Ovary (tissue), 9 donors: Measurements from ENCODE around the gene TM4SF4. TPM values are rescaled to one million over a fixed set of nuclear protein-coding genes. Genes with fewer than 3 reads are reported as not detected.

Experiments used
- DNase-seq, 5 donors: peaks; one replicate each; pipeline ENCODE4 v3.0.0-alpha.2; 2019 to 2020
- H3K27ac ChIP-seq, 2 donors: fragments of 200-600 bp; one replicate each; pipeline versions ENCODE4 v1.5.1 to v1.8.0; 2019 to 2022
- H3K27me3 ChIP-seq: fragments of 200-600 bp; one replicate; pipeline ENCODE4 v1.8.0; 2022
- H3K36me3 ChIP-seq: fragments of 200-600 bp; sonication (generic); one replicate; pipeline ENCODE4 v1.5.1; 2019
- H3K4me1 ChIP-seq: one replicate; pipeline ENCODE4 v1.8.1; 2013; ENCODE audit warnings: mild to moderate bottlenecking, moderate library complexity; ENCODE audit not compliant: insufficient read depth
- H3K4me3 ChIP-seq: fragments of 200-600 bp; sonication (generic); one replicate; pipeline ENCODE4 v1.5.1; 2017
- H3K9me3 ChIP-seq, 2 donors: fragments of 200-600 bp in 1 of 2; sonication (generic) in 1 of 2; one replicate each; pipeline versions ENCODE4 v1.5.1 to v1.8.1; 2013 to 2019; ENCODE audit warnings: mild to moderate bottlenecking in 1 of 2, moderate library complexity in 1 of 2
- EP300 ChIP-seq: sonication (generic); formaldehyde crosslinking; IDR thresholded peaks from one replicate; pipeline ENCODE4 v1.6.1; 2017; ENCODE audit warnings: antibody characterized with exemption
- POLR2A ChIP-seq: fragments of 450-650 bp; IDR thresholded peaks from one replicate; pipeline ENCODE4 v1.6.1; 2017; ENCODE audit warnings: antibody characterized with exemption, mild to moderate bottlenecking, moderate library complexity
- WGBS, 3 donors: extraction: QIAGEN DNeasy Blood & Tissue Kit in 1 of 3; methylation state at CpG; one replicate each; pipeline versions ENCODE4 v1.1.5 to v1.1.7; 2013 to 2017; 5-methylcytosine and 5-hydroxymethylcytosine counted together
- intact Hi-C, 4 donors: fragments of 100-400 bp; cut with DNase I; formaldehyde crosslinking; loops; one replicate each; pipeline versions ENCODE4 v1.11.0 to v1.15.1; 2022 to 2023
- polyA plus RNA-seq, 2 donors: library from polyadenylated mRNA; stranded (reverse); fragments of 200-250 nt in 1 of 2; fragments of 350-450 nt in 1 of 2; fragmentation: Illumina TruSeq in 1 of 2; extraction: RNeasy Lipid Tissue Mini Kit (QIAGEN cat#74804) in 1 of 2; gene quantifications; one replicate each; pipeline ENCODE4 v1.2.3, GENCODE V29; 2013 to 2014
- total RNA-seq, 7 donors: library from RNA; depleted of rRNA in 2 of 7; stranded (reverse); fragments of >200 nt in 2 of 7; fragmentation: NEBNext Ultra II Directional in 3 of 7; extraction: Animal tissue kit (Norgen Biotek cat#: 25700) in 3 of 7; gene quantifications; one replicate each; pipeline versions ENCODE4 v1.1.0 to v1.2.4, GENCODE V29; 2016 to 2023
- TF ChIP-seq, protein P1 (sequence below), 3 donors: fragments of 450-650 bp in 2 of 3; fragments of 200-600 bp in 1 of 3; IDR thresholded peaks; one replicate each; pipeline versions ENCODE4 v1.5.1 to v1.8.0; 2016 to 2022; ENCODE audit warnings: antibody characterized with exemption in 3 of 3, mild to moderate bottlenecking in 1 of 3
- donor health status: DM: no; HTN: no; CAD: no; lungs with moderate emphysema.
- donor health status: DM: no; HTN: no; CAD: no.
- donor health status: Bipolar disorder and iron deficiency.
- donor health status: DM: yes; HTN: yes; CAD: no.
- donor health status: DM: no; HTN: no; CAD: no.
- donor health status: DM: yes; HTN: yes; CAD: no.

The TM4SF4 gene
- total and polyA plus RNA-seq, 9 donors = 0.10 to 6.9 (median 4.5) TPM; not detected in 4

DNA sequence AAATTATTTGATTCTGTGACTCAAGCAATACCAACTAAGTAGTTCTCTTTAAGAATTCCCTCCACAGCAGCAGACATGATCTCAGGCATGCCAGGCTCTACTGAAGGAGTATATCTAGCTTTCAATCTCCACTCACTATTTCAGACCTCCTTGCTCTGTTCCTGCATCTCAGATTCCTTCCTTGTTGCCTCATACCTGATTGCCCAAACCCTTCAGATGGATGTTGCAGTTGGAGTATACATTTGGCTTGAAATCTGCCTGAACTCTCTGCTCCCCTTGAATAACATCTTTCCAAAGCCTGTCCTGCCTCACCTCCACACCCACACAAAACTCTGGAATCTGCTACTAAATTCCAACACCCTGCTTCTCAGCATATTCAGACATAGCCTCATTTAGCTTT lies 19.8 kb upstream of the TM4SF4 start:
- intact Hi-C loops = no loop called here
- Histone ChIP-seq H3K27ac (no peak overlapping the region), H3K4me3 (no peak overlapping the region), H3K36me3 (no peaks in the 10 kb centered on the region), H3K27me3 (no peaks in the 10 kb centered on the region), H3K4me1 (no peaks in the 10 kb centered on the region), H3K9me3 (no peaks in the 10 kb centered on the region)
- no peak for DNase-seq
- TF ChIP-seq POLR2A (no peak), EP300 (no peak)
- TF ChIP-seq, protein P1, sequence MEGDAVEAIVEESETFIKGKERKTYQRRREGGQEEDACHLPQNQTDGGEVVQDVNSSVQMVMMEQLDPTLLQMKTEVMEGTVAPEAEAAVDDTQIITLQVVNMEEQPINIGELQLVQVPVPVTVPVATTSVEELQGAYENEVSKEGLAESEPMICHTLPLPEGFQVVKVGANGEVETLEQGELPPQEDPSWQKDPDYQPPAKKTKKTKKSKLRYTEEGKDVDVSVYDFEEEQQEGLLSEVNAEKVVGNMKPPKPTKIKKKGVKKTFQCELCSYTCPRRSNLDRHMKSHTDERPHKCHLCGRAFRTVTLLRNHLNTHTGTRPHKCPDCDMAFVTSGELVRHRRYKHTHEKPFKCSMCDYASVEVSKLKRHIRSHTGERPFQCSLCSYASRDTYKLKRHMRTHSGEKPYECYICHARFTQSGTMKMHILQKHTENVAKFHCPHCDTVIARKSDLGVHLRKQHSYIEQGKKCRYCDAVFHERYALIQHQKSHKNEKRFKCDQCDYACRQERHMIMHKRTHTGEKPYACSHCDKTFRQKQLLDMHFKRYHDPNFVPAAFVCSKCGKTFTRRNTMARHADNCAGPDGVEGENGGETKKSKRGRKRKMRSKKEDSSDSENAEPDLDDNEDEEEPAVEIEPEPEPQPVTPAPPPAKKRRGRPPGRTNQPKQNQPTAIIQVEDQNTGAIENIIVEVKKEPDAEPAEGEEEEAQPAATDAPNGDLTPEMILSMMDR (IDR thresholded peaks at IDR 0.05) = no peak

DNA sequence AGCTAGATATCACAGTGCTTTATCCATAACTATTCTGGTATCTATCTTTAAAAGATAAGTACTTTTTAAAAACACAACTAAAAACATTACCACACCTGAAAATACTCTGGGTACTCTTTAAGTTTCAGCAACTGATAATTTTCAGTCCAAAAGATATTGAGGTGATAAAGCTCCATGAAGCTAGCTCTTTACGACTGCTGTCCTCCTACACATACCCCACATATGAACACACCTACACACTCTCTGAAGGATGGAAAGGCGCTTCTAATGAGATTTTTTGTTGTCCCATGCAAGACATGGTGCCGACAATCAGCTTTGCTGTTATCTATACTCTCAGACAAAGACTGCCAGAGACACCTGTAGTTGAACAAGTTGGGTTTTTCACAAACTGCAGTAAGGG lies 19.1 kb upstream of the TM4SF4 start:
- no peaks in the 10 kb centered on the region for H3K27me3 ChIP-seq
- no peak overlapping the region for H3K4me3 ChIP-seq
- TF ChIP-seq POLR2A (no peak), EP300 (no peak)
- TF ChIP-seq, protein P1 (IDR thresholded peaks at IDR 0.05) = no peak
- no peak overlapping the region for H3K27ac ChIP-seq
- H3K9me3 ChIP-seq = no peaks in the 10 kb centered on the region
- no peaks in the 10 kb centered on the region for H3K36me3 ChIP-seq
- H3K4me1 ChIP-seq = no peaks in the 10 kb centered on the region
- 71 to 81% (median 72%) methylated on average over 3 of the region's 3 CpGs for WGBS, 3 donors
- DNase-seq = no peak
- intact Hi-C loops = no loop called here

GRCh38 chr3:149455989-149456388 lies 18.5 kb upstream of the TM4SF4 start:
- no peaks in the 10 kb centered on the region for H3K4me1 ChIP-seq
- H3K27ac ChIP-seq = no peak overlapping the region
- H3K9me3 ChIP-seq = no peaks in the 10 kb centered on the region
- no peak for DNase-seq
- intact Hi-C loops = no loop called here
- H3K36me3 ChIP-seq = no peaks in the 10 kb centered on the region
- TF ChIP-seq, protein P1 (IDR thresholded peaks at IDR 0.05) = no peak
- no peak for TF ChIP-seq POLR2A
- TF ChIP-seq EP300 = no peak
- H3K27me3 ChIP-seq = no peaks in the 10 kb centered on the region
- WGBS, 3 donors = 81 to 94% (median 83%) methylated on average over 1 of the region's 1 CpG
- H3K4me3 ChIP-seq = no peak overlapping the region

- no peak for TF ChIP-seq EP300
- TF ChIP-seq, protein P1 (IDR thresholded peaks at IDR 0.05) = no peak
- TF ChIP-seq POLR2A = no peak
- Histone ChIP-seq H3K27ac (peak overlapping the region; percentile 10 to 13), H3K27me3 (no peaks in the 10 kb centered on the region), H3K4me1 (no peaks in the 10 kb centered on the region), H3K36me3 (no peaks in the 10 kb centered on the region), H3K9me3 (no peaks in the 10 kb centered on the region), H3K4me3 (no peak overlapping the region)
- 72 to 84% (median 73%) methylated on average over 6 of the region's 6 CpGs for WGBS, 3 donors
- intact Hi-C loops = loop anchor here in 1 of 4 donors (10.0 kb wide), 1 partner anchor 495 kb away; no protein-coding TSS in a partner anchor
- no peak for DNase-seq
These were observed 14.9 kb upstream of the TM4SF4 start for GRCh38 chr3:149459491-149460059.
